IMR-90 (cell line): ENCODE measurements around the gene TEAD1.

ENCODE experiments used
- BHLHE40 ChIP-seq: fragments of 150-350 bp; IDR thresholded peaks from 2 replicates; pipeline ENCODE4 v1.6.1; 2016; ENCODE audit warnings: mild to moderate bottlenecking, low read depth, low read length
- CHD1 ChIP-seq: IDR thresholded peaks from 2 replicates; pipeline ENCODE4 v1.6.1; 2012; ENCODE audit warnings: low read depth, low read length, improper control_type of control experiment
- POLR2A ChIP-seq: IDR thresholded peaks from 2 replicates; pipeline ENCODE4 v1.6.1; 2012; ENCODE audit warnings: mild to moderate bottlenecking, low read depth, low read length
- RAD21 ChIP-seq: IDR thresholded peaks from 2 replicates; pipeline ENCODE4 v1.6.1; 2012; ENCODE audit warnings: low read length, improper control_type of control experiment
- TF ChIP-seq, protein P1 (sequence below): conservative IDR thresholded peaks from 2 replicates; pipeline ENCODE4 v1.5.1; 2012; ENCODE audit warnings: mild to moderate bottlenecking, low read depth, low read length, improper control_type of control experiment

DNA sequence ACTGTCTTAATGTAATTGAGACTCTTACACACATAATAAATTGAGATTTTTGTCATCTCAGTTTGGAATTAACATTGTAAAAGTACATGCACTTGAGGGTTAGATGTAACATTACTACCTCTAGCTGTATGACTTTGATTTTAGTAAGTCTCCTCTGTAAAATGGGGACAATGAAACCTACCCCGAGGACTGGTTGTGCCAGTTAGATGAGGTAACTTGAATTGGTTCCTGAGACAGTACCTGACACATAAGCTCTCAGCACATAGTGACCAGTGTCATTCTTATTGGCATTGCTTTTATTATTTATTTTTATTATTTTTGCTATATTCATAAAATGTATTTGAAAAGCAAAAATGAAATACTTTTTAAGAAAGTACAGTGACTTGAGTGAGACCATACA lies 114.8 kb downstream of the TEAD1 start:
- TF ChIP-seq, protein P1, sequence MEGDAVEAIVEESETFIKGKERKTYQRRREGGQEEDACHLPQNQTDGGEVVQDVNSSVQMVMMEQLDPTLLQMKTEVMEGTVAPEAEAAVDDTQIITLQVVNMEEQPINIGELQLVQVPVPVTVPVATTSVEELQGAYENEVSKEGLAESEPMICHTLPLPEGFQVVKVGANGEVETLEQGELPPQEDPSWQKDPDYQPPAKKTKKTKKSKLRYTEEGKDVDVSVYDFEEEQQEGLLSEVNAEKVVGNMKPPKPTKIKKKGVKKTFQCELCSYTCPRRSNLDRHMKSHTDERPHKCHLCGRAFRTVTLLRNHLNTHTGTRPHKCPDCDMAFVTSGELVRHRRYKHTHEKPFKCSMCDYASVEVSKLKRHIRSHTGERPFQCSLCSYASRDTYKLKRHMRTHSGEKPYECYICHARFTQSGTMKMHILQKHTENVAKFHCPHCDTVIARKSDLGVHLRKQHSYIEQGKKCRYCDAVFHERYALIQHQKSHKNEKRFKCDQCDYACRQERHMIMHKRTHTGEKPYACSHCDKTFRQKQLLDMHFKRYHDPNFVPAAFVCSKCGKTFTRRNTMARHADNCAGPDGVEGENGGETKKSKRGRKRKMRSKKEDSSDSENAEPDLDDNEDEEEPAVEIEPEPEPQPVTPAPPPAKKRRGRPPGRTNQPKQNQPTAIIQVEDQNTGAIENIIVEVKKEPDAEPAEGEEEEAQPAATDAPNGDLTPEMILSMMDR, result no peak
- no peak for TF ChIP-seq BHLHE40
- TF ChIP-seq POLR2A, result no peak
- no peak for TF ChIP-seq CHD1
- no peak for TF ChIP-seq RAD21
